ENCODE results near the gene PCSK5.

The PCSK5 gene

DNA sequence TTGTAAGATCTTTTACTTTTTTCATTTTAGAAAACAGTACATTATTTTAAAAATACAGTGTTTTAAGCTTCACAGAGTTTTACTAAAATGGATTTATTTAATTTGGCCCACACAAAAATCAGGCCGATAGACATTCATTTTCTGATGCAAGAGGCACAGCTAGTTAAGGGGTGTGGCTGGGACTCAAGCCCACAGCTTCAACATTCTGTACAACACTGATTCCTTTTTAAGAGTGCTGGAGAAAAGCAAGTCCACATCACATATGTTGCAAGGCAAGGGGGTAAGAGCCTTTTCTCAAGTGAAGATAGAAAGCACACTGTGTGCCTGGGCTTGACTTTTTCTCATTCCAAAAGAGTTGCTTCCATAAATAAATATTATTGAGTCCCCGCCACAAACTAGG is 307.9 kb downstream of the PCSK5 start:
- Histone ChIP-seq H3K4me1 (ENCODE audit: control insufficient read depth, insufficient read depth, low read depth, low read length) (peaks cover 7% of the 10 kb centered on the region), H3K36me3 (ENCODE audit: control insufficient read depth in 1 of 2, insufficient read depth in 2 of 2, low read depth in 1 of 2, low read length in 2 of 2) (no peaks in the 10 kb centered on the region), H4K91ac (ENCODE audit: low read length) (no peak overlapping the region), H3K27me3 (ENCODE audit: control insufficient read depth in 1 of 2, insufficient read depth in 1 of 2, low read length in 2 of 2) (peaks cover 0 to 4% of the 10 kb centered on the region in 2 experiments), H3K4me3 (ENCODE audit: insufficient read depth in 1 of 2, low read depth in 1 of 2, low read length in 2 of 2) (no peak overlapping the region), H3K23ac (ENCODE audit: low read length in 2 of 2) (no peak overlapping the region), H2BK120ac (ENCODE audit: low read depth, low read length) (no peak overlapping the region), H2BK15ac (ENCODE audit: low read depth, poor library complexity, severe bottlenecking) (no peak overlapping the region), H3K4me2 (ENCODE audit: low read length, poor library complexity, severe bottlenecking) (no peak overlapping the region), H4K8ac (ENCODE audit: low read length) (no peak overlapping the region), H2AK5ac (ENCODE audit: low read length, severe bottlenecking) (no peak overlapping the region), H2BK12ac (ENCODE audit: low read length in 2 of 2) (no peak overlapping the region), H3K9ac (ENCODE audit: low read length) (no peak overlapping the region), H3K14ac (ENCODE audit: low read length in 2 of 2) (no peak overlapping the region), H3K9me3 (ENCODE audit: control insufficient read depth, low read length) (no peaks in the 10 kb centered on the region), H3K4ac (ENCODE audit: low read depth in 1 of 2, low read length in 2 of 2) (no peak overlapping the region), H2AFZ (ENCODE audit: low read depth, low read length) (no peak overlapping the region), H2BK5ac (ENCODE audit: low read depth, low read length, poor library complexity, severe bottlenecking) (no peak overlapping the region), H3K79me1 (replicated peaks; ENCODE audit: low read length, poor library complexity, severe bottlenecking) (no peaks in the 10 kb centered on the region), H3K18ac (ENCODE audit: low read depth in 1 of 2, low read length in 2 of 2) (no peak overlapping the region), H3K27ac (ENCODE audit: low read length, poor library complexity, severe bottlenecking) (no peak overlapping the region)
- WGBS: 83% methylated on average over 1 of the region's 2 CpGs
- DNase-seq: no peak

DNA sequence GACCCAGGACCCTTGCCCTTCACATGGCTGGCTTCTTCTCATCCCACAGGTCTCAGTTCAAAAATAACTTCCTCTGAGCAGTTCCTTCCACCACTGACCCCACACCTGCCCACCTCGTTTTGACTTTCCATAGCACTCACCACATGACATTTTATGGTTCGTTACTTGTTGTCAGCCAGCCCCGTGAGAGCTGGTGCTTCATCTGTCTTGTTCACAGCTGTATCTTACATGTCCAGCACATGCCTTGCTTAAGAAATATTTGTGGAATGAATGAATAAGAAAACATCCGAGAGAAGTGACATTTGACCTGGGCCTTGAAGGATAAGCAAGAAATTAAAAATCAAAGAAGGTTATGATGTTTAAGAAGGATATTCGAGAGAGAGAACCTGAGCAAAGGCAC is 309.8 kb downstream of the PCSK5 start:
- Histone ChIP-seq H2AK5ac (ENCODE audit: low read length, severe bottlenecking) (no peak overlapping the region), H2BK15ac (ENCODE audit: low read depth, poor library complexity, severe bottlenecking) (no peak overlapping the region), H3K27me3 (ENCODE audit: control insufficient read depth in 1 of 2, insufficient read depth in 1 of 2, low read length in 2 of 2) (peaks cover 0 to 5% of the 10 kb centered on the region in 2 experiments), H2AFZ (ENCODE audit: low read depth, low read length) (no peak overlapping the region), H3K23ac (ENCODE audit: low read length in 2 of 2) (no peak overlapping the region), H2BK12ac (ENCODE audit: low read length in 2 of 2) (no peak overlapping the region), H3K4me1 (ENCODE audit: control insufficient read depth, insufficient read depth, low read depth, low read length) (peaks cover 7% of the 10 kb centered on the region), H3K4ac (ENCODE audit: low read depth in 1 of 2, low read length in 2 of 2) (no peak overlapping the region), H4K91ac (ENCODE audit: low read length) (no peak overlapping the region), H3K18ac (ENCODE audit: low read depth in 1 of 2, low read length in 2 of 2) (no peak overlapping the region), H3K36me3 (ENCODE audit: control insufficient read depth in 1 of 2, insufficient read depth in 2 of 2, low read depth in 1 of 2, low read length in 2 of 2) (no peaks in the 10 kb centered on the region), H4K8ac (ENCODE audit: low read length) (no peak overlapping the region), H2BK120ac (ENCODE audit: low read depth, low read length) (no peak overlapping the region), H3K14ac (ENCODE audit: low read length in 2 of 2) (no peak overlapping the region), H2BK5ac (ENCODE audit: low read depth, low read length, poor library complexity, severe bottlenecking) (no peak overlapping the region), H3K9ac (ENCODE audit: low read length) (no peak overlapping the region), H3K4me3 (ENCODE audit: insufficient read depth in 1 of 2, low read depth in 1 of 2, low read length in 2 of 2) (no peak overlapping the region), H3K27ac (ENCODE audit: low read length, poor library complexity, severe bottlenecking) (no peak overlapping the region), H3K9me3 (ENCODE audit: control insufficient read depth, low read length) (no peaks in the 10 kb centered on the region), H3K79me1 (replicated peaks; ENCODE audit: low read length, poor library complexity, severe bottlenecking) (no peaks in the 10 kb centered on the region), H3K4me2 (ENCODE audit: low read length, poor library complexity, severe bottlenecking) (no peak overlapping the region)
- WGBS: 69% methylated on average over 5 of the region's 5 CpGs
- no peak for DNase-seq

DNA sequence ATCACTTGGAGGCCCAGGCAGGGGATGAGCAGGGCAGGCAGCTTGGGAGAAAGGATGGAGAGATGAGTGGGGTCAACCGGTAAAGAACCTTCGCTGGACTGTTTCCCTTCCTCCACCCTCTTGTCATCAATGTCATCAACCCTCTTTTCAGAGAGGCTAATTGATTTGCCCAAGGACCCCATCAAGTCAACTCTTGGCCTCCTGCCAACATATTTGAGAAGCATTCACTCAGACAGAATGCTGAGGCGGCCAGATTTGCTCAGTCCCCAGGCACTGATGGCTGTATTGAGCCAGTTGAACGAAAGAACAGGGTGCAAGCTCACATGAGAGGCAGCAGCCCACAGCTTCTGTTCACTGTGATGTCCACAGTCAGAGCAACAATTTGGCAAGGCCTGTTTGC is 310.3 kb downstream of the PCSK5 start:
- H4K91ac ChIP-seq (ENCODE audit: low read length): no peak overlapping the region
- no peak overlapping the region for H3K23ac ChIP-seq (ENCODE audit: low read length in 2 of 2)
- H2AFZ ChIP-seq (ENCODE audit: low read depth, low read length): no peak overlapping the region
- no peak overlapping the region for H2BK120ac ChIP-seq (ENCODE audit: low read depth, low read length)
- no peak overlapping the region for H3K27ac ChIP-seq (ENCODE audit: low read length, poor library complexity, severe bottlenecking)
- no peaks in the 10 kb centered on the region for H3K79me1 ChIP-seq (replicated peaks; ENCODE audit: low read length, poor library complexity, severe bottlenecking)
- peak overlapping the region; percentile 17 for H2AK5ac ChIP-seq (ENCODE audit: low read length, severe bottlenecking)
- H3K9me3 ChIP-seq (ENCODE audit: control insufficient read depth, low read length): no peaks in the 10 kb centered on the region
- no peak overlapping the region for H4K8ac ChIP-seq (ENCODE audit: low read length)
- no peak for DNase-seq
- H2BK15ac ChIP-seq (ENCODE audit: low read depth, poor library complexity, severe bottlenecking): no peak overlapping the region
- no peaks in the 10 kb centered on the region for H3K36me3 ChIP-seq (ENCODE audit: control insufficient read depth in 1 of 2, insufficient read depth in 2 of 2, low read depth in 1 of 2, low read length in 2 of 2)
- H3K4me3 ChIP-seq (ENCODE audit: insufficient read depth in 1 of 2, low read depth in 1 of 2, low read length in 2 of 2): no peak overlapping the region
- no peak overlapping the region for H2BK12ac ChIP-seq (ENCODE audit: low read length in 2 of 2)
- no peak overlapping the region for H3K4ac ChIP-seq (ENCODE audit: low read depth in 1 of 2, low read length in 2 of 2)
- H3K14ac ChIP-seq (ENCODE audit: low read length in 2 of 2): no peak overlapping the region
- H3K4me1 ChIP-seq (ENCODE audit: control insufficient read depth, insufficient read depth, low read depth, low read length): peaks cover 7% of the 10 kb centered on the region
- no peak overlapping the region for H2BK5ac ChIP-seq (ENCODE audit: low read depth, low read length, poor library complexity, severe bottlenecking)
- no peak overlapping the region for H3K18ac ChIP-seq (ENCODE audit: low read depth in 1 of 2, low read length in 2 of 2)
- peaks cover 0 to 5% of the 10 kb centered on the region in 2 experiments for H3K27me3 ChIP-seq (ENCODE audit: control insufficient read depth in 1 of 2, insufficient read depth in 1 of 2, low read length in 2 of 2)
- 76% methylated on average over 4 of the region's 4 CpGs for WGBS
- no peak overlapping the region for H3K9ac ChIP-seq (ENCODE audit: low read length)
- no peak overlapping the region for H3K4me2 ChIP-seq (ENCODE audit: low read length, poor library complexity, severe bottlenecking)

DNA sequence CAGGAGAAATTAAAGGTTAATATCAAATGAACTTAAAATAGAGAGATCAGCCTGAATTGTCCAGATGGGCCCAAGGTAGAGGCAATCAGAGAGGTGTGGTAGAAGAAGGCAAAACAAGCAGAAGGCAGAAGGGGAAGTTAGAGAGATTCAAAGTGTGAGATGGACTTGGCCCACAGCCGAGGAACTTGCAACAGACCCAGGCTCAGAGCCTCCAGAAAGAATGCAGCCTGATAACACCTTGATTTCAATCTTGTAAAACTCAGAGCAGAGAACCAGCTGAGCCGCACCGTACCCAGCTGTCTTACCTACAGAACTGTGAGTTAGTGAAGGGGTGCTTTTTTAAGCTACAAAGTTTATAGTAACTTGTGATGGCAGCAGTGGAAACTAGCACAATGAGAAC is 312.9 kb downstream of the PCSK5 start:
- Histone ChIP-seq H3K27ac (ENCODE audit: low read length, poor library complexity, severe bottlenecking) (no peak overlapping the region), H3K14ac (ENCODE audit: low read length in 2 of 2) (no peak overlapping the region), H3K9me3 (ENCODE audit: control insufficient read depth, low read length) (no peaks in the 10 kb centered on the region), H3K4me3 (ENCODE audit: insufficient read depth in 1 of 2, low read depth in 1 of 2, low read length in 2 of 2) (no peak overlapping the region), H2BK120ac (ENCODE audit: low read depth, low read length) (no peak overlapping the region), H2BK15ac (ENCODE audit: low read depth, poor library complexity, severe bottlenecking) (no peak overlapping the region), H2AFZ (ENCODE audit: low read depth, low read length) (no peak overlapping the region), H3K9ac (ENCODE audit: low read length) (no peak overlapping the region), H2AK5ac (ENCODE audit: low read length, severe bottlenecking) (no peak overlapping the region), H4K8ac (ENCODE audit: low read length) (no peak overlapping the region), H2BK12ac (ENCODE audit: low read length in 2 of 2) (no peak overlapping the region), H3K4me2 (ENCODE audit: low read length, poor library complexity, severe bottlenecking) (no peak overlapping the region), H3K27me3 (ENCODE audit: control insufficient read depth in 1 of 2, insufficient read depth in 1 of 2, low read length in 2 of 2) (peaks cover 0 to 5% of the 10 kb centered on the region in 2 experiments), H2BK5ac (ENCODE audit: low read depth, low read length, poor library complexity, severe bottlenecking) (no peak overlapping the region), H3K4me1 (ENCODE audit: control insufficient read depth, insufficient read depth, low read depth, low read length) (peaks cover 7% of the 10 kb centered on the region), H3K23ac (ENCODE audit: low read length in 2 of 2) (no peak overlapping the region), H4K91ac (ENCODE audit: low read length) (no peak overlapping the region), H3K18ac (ENCODE audit: low read depth in 1 of 2, low read length in 2 of 2) (no peak overlapping the region), H3K36me3 (ENCODE audit: control insufficient read depth in 1 of 2, insufficient read depth in 2 of 2, low read depth in 1 of 2, low read length in 2 of 2) (no peaks in the 10 kb centered on the region), H3K79me1 (replicated peaks; ENCODE audit: low read length, poor library complexity, severe bottlenecking) (no peaks in the 10 kb centered on the region), H3K4ac (ENCODE audit: low read depth in 1 of 2, low read length in 2 of 2) (no peak overlapping the region)
- DNase-seq: no peak
- 96% methylated on average over 3 of the region's 3 CpGs for whole genome bisulfite sequencing
